Superior temporal gyrus (tissue), 1 donor: Measurements from ENCODE around the gene DENND1A.

Source experiments
- DNase-seq: peaks from one replicate; pipeline ENCODE4 v3.0.0-alpha.2; 2016; ENCODE audit errors: extremely low spot score

DENND1A gene

DNA sequence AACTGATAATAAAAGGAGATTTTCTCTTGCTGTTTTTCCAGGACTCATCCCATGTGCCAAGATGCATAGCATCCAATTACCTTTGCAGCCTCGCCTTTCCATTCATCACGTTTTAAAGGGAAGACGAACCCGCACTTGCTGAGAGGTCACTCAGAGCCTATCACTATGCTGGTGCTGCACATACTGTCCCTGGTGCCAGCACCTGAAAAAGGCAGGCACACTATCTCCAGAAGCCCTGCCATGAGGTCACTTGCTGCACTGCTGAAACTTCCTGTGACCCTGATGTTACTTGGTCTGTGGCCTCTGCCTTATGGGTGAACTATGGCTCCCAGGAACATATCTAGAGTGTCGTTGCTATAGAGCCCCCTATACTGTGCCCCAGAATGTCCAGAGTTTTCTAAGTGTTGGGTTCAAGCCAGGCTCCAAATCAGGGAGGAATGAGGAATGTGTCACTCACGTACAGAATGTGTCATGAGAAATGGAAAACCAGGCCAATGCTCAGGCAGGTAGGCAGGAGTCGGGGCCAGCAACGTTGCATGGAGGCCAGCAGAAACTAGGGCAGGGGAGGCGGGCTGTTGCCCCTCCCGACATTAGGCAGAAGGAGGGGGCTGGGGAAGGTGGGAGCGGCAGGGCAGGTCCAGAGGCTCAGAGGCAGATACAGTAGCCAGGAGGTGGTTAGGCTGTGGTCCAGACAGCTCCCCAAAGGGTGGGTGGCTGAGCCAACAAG, 311.8 kb downstream of the DENND1A start:
- no peak for DNase-seq

GRCh38 chr9:123617286-123617685, 312.6 kb downstream of the DENND1A start:
- no peak for DNase-seq

DNA sequence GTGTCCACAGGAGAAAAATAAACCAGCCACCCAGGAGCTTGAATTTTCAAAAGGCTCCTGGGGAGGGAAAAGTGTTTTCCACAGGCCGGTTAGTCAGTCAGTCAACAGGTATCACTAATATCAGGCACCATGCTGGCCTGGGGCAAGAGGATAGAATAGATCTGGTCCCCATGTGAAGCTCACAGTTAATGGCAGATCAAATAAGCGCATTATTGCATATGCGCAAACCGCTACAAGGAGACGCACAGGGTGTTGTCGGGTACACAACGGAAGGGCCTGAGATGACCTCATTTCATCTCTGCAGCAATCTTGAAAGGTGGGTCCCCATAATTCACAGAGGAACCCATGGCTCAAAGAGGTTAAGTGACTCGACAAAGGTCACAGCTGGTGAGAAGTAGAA, 313.2 kb downstream of the DENND1A start:
- no peak for DNase-seq

DNA sequence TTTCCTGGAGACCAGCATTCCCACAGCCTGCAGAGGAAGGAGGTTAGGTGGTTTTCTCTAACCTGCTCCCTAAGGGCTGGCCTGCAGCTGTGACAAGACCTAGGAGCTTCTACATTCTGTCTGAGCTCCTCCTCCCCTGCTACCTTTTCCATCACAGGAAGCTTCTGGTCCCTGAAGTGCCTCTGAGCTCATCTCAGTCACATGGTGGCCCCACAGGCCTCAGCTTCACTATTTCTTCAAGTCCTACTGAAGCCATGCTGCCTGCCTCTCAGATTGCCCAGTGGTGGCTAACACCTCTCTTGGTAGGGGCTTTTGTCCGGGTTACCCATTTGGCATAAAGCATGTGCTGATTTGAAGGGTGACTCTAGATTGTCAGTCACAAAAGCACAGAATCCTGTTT, 314.5 kb downstream of the DENND1A start:
- no peak for DNase-seq

- no peak for DNase-seq
Observed at GRCh38 chr9:123614306-123615263, 315.3 kb downstream of the DENND1A start.

- no peak for DNase-seq
Observed at GRCh38 chr9:123611226-123611625, 318.7 kb downstream of the DENND1A start.

GRCh38 chr9:123609844-123610243, 320.1 kb downstream of the DENND1A start:
- DNase-seq = peak; percentile 50

- DNase-seq = no peak
Observed at GRCh38 chr9:123608104-123608503, 321.8 kb downstream of the DENND1A start.

DNA sequence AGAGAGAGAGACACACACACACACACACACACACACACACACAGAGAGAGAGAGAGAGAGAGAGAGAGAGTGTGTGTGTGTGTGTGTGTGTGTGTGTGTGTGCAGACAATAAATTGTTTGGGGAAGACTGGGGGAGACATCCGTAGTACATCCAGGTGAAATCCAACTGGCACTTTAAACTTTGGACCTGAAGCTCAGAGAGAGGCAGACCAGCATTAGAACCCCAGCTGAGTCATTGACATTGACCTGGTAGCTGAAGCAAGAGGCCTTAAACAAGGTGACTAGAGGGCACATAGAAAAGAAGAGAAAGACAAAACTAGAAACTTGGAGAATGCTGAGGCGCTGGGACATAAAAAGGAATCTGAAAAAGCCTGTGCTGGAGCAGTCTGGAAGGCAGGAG, 322.4 kb downstream of the DENND1A start:
- no peak for DNase-seq

DNA sequence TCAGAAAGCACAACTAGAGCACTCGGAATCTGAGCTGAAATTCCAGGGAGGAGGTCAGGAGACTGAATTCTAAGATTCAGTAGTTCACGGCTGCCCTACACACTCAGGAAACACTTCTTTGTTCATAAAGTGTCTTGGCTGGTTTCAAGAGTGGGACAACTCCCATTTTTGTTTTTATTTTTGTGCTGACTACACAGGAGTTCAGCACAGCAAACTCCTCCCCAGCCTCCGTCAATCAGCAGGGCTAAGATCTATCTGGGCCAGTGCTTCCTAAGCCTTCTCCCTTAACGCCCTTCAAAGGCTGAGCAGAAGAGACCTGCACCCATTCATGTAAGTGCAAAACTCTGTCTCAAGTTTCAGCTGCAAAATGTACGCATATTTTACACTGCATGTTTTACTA, 323.8 kb downstream of the DENND1A start:
- no peak for DNase-seq

DNA sequence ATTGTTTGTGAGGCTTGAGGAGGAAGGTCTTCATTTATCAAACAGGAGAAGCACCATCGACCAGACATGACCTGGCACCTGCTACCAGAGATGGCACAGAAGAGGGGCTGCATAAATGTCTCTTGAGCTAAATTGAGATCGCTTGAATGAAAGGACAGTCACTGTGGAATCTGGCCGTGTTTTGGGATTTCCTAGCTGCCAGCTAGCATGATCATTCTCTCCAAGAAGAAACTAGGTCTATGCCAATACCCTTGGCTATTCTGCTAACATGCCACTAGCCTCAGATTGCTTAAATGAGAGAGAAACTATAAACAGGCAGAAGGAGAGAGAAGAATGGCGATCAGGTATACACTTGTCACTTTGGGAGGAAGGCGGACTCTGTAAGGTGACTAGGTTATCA, 324.6 kb downstream of the DENND1A start:
- DNase-seq = no peak

DNA sequence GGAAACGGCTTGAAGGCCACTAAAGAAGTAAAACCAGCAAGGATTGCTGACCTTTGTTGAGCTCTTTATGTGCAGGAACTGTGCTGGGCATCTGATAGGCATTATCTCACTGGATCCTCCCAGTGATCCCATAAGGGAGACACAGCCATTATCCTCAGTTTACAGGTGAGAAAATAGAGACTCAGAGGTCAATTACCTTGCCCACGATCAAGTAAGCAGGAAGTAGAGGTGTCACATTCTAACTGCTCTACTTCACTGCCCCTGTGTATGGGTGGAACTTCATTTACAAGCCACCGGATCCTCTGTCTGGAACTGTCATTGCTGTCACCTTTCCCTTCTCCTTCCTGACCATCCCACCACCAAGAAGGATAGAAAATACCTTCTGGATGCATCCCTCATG, 325.1 kb downstream of the DENND1A start:
- no peak for DNase-seq

DNA sequence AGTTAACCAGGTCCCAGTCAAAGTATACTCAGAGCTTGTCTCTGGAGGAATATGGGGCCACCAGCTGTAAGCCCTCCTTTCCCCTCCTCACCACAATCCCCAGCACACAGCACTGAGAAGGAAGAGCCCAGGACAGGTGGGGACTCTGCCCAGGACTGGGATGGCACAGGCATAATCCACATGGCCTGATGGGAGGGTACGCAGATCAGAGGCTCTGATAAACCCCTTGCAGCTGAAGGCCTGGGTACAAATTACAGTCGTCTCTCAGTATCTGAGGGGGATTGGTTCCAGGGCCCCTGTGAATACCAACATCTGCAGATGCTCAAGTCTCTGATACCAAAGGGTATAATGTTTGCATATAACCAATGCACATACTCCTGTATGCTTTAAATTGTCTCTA, 328.1 kb downstream of the DENND1A start:
- DNase-seq = no peak

GRCh38 chr9:123599781-123600180, 330.1 kb downstream of the DENND1A start:
- no peak for DNase-seq

DNA sequence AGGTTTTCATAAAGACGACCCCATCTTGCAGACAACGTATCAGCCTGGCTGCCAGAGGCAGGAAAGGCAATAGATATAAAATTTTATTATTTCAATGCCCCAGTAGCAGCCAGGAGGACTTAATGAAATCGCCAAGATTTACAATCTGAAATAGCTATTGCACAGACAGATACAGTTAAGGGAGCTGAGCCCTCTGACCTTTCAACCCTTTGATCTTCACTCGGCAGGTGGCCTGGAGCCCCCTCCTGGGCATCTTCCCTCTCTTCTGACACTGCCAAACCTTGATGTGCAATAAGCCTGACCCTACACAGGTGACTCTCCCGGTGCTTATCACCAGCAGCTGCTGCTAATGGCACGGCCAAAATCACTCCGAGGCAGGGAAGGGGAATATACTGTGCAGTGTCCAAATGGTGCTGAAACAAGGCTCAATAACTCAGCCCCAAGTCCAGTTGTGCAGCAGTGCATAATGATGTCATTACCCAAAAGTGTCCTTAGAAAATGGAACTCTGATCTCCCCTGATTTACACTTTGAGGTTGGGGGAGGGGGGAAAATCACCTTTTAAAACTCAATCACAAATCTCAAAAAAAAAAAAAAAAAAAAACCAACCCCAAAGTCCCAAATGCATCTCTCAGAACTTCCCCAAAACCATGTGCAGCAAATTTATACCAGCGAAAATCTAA, 331.9 kb downstream of the DENND1A start:
- no peak for DNase-seq

- no peak for DNase-seq
Observed at GRCh38 chr9:123597048-123597447, 332.9 kb downstream of the DENND1A start.

DNA sequence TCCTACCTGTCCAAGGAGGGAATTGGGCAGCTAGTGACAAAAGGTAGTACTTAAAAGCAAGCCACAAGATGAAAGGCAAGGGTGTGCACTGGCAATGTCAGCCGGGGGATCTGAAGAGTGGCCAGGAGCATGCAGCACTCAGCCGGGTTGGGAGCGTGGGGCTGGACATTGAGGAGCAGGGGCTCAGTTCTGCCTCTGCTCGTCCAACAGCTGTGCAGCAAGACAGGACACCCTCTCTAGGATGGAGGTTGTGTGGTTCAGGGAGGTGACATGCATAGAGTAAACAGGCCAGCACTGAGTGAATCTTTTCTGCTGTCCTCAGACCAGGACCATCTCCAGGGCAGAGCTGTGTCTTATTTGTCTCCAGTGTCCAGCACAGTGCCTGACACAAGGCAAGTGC, 338.6 kb downstream of the DENND1A start:
- DNase-seq = no peak

DNA sequence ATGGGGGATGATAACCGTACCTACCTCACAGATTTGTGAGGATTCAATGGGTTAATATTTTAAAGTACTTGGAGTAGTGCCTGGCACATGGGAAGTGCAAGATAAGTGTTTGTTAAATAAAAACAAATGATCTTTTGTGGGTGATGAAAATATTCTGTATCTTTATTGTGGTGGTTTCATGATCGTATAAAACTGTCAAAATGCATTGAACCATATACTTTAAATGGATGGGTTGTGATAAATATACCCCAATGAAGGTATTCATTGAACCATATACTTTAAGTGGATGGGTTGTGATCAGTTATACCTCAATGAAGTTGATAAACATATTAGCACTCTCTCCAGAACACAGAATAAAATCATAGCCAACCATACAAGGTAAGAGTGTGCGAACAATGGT, 339.4 kb downstream of the DENND1A start:
- no peak for DNase-seq

DNA sequence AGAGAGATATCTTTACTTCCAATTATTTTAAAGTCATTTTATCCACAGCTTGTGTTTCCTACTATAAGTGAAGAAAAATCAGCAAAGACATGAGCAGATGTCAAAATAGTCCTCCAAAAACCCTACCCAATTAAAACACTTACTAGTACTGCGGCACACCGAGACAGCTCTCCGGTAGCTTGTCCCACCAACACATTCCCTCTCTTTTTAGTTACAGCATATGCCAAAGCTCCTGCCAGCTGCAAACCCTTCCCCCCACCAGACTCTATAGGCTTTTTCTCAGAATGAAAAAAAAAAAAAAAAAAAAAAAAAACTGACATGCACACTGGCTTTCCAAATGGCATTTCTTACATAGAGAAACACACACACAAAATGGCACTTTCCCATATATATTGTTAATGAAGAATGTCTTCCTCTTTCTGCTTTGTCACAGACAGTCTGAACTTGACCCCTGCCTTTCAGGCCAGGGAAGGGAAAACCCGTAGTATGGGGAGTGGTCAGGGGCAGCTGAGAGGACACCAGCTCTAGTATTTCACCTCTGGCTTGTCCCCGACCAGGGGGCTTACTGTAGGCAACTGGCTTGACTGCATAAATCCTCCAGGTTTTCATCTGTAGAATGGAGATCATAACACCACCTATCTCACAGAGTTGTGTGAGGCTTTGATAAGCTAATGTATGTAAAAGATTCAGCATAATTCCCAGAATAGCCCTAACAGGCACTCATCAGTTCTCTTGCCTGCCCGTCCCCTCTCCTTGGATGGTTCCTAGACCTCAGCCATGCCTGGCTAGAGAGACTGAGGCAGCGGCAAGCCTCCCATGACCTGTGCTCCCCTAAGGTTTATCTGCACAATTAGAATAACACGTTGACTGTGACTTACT, 340.3 kb downstream of the DENND1A start:
- DNase-seq = no peak

- DNase-seq = no peak
Observed at GRCh38 chr9:123586275-123586674, 343.7 kb downstream of the DENND1A start.
